Liver (tissue), 9 donors: ENCODE measurements around the gene MTHFD1L. TPM values are rescaled to one million over a fixed set of nuclear protein-coding genes. Genes with fewer than 3 reads are reported as not detected.

Experiments
- DNase-seq: peaks from one replicate; pipeline ENCODE4 v3.0.0-alpha.2; 2017; ENCODE audit warnings: low spot score
- H3K27ac ChIP-seq, 2 donors: one replicate each; pipeline ENCODE4 v1.7.0; 2013; ENCODE audit warnings: inconsistent platforms in 2 of 2, low read length in 2 of 2, control low read depth in 1 of 2, low read depth in 1 of 2, mild to moderate bottlenecking in 1 of 2
- H3K27me3 ChIP-seq, 4 donors: one replicate each; pipeline versions ENCODE4 v1.6.1 to v1.7.0; 2013; ENCODE audit warnings: low read length in 3 of 4, inconsistent platforms in 1 of 4, mild to moderate bottlenecking in 1 of 4, moderate library complexity in 1 of 4; ENCODE audit not compliant: control insufficient read depth in 4 of 4, insufficient read depth in 4 of 4
- H3K36me3 ChIP-seq, 4 donors: one replicate each; pipeline versions ENCODE4 v1.6.1 to v1.7.0; 2013; ENCODE audit warnings: low read length in 3 of 4, mild to moderate bottlenecking in 3 of 4, low read depth in 1 of 4, moderate library complexity in 1 of 4; ENCODE audit not compliant: control insufficient read depth in 4 of 4, insufficient read depth in 3 of 4
- H3K4me1 ChIP-seq, 4 donors: one replicate each; pipeline versions ENCODE4 v1.6.1 to v1.7.0; 2013; ENCODE audit warnings: low read length in 3 of 4, mild to moderate bottlenecking in 3 of 4, moderate library complexity in 1 of 4; ENCODE audit not compliant: control insufficient read depth in 4 of 4, insufficient read depth in 4 of 4
- H3K4me3 ChIP-seq, 3 donors: one replicate each; pipeline versions ENCODE4 v1.6.1 to v1.7.0; 2013; ENCODE audit warnings: low read length in 3 of 3, control low read depth in 1 of 3, low read depth in 1 of 3, mild to moderate bottlenecking in 1 of 3
- H3K9ac ChIP-seq, 2 donors: one replicate each; pipeline ENCODE4 v1.7.0; 2013; ENCODE audit warnings: low read length in 2 of 2, mild to moderate bottlenecking in 2 of 2, moderate library complexity in 2 of 2, control low read depth in 1 of 2, low read depth in 1 of 2
- H3K9me3 ChIP-seq, 4 donors: one replicate each; pipeline versions ENCODE4 v1.6.1 to v1.7.0; 2013; ENCODE audit warnings: low read length in 3 of 4; ENCODE audit not compliant: control insufficient read depth in 4 of 4
- ATF3 ChIP-seq: IDR thresholded peaks from 2 replicates; pipeline ENCODE4 v1.6.1; 2016; ENCODE audit warnings: antibody characterized with exemption
- CTCF ChIP-seq: fragments of 150-350 bp; IDR thresholded peaks from 2 replicates; pipeline ENCODE4 v1.5.1; 2017; ENCODE audit warnings: improper control_type of control experiment, low read depth, low read length; ENCODE audit not compliant: missing input control
- EGR1 ChIP-seq, 2 donors: IDR thresholded peaks; 2 replicates each; pipeline ENCODE4 v1.6.1; 2016 to 2018; ENCODE audit warnings: antibody characterized with exemption in 2 of 2, low read depth in 2 of 2
- FOXA1 ChIP-seq: IDR thresholded peaks from 2 replicates; pipeline ENCODE4 v1.6.1; 2016; ENCODE audit warnings: antibody characterized with exemption
- FOXA2 ChIP-seq: IDR thresholded peaks from 2 replicates; pipeline ENCODE4 v1.6.1; 2016; ENCODE audit warnings: antibody characterized with exemption
- GABPA ChIP-seq, 2 donors: IDR thresholded peaks in 1 of 2; conservative IDR thresholded peaks in 1 of 2; 2 replicates each; pipeline ENCODE4 v1.6.1; 2016; ENCODE audit warnings: antibody characterized with exemption in 2 of 2, mild to moderate bottlenecking in 1 of 2, moderate library complexity in 1 of 2
- HNF4A ChIP-seq, 2 donors: conservative IDR thresholded peaks; 2 replicates each; pipeline ENCODE4 v1.6.1; 2016; ENCODE audit warnings: antibody characterized with exemption in 2 of 2, mild to moderate bottlenecking in 2 of 2
- HNF4G ChIP-seq: IDR thresholded peaks from 2 replicates; pipeline ENCODE4 v1.6.1; 2016; ENCODE audit warnings: antibody characterized with exemption
- JUND ChIP-seq, 2 donors: IDR thresholded peaks; 2 replicates each; pipeline ENCODE4 v1.6.1; 2016; ENCODE audit warnings: antibody characterized with exemption in 2 of 2
- MAX ChIP-seq: IDR thresholded peaks from 2 replicates; pipeline ENCODE4 v1.6.1; 2016; ENCODE audit warnings: antibody characterized with exemption
- NR2F2 ChIP-seq: IDR thresholded peaks from 2 replicates; pipeline ENCODE4 v1.6.1; 2016; ENCODE audit warnings: antibody characterized with exemption
- RAD21 ChIP-seq, 2 donors: IDR thresholded peaks; 2 replicates each; pipeline ENCODE4 v1.6.1; 2016; ENCODE audit warnings: antibody characterized with exemption in 2 of 2, mild to moderate bottlenecking in 2 of 2
- REST ChIP-seq: IDR thresholded peaks from 2 replicates; pipeline ENCODE4 v1.6.1; 2016; ENCODE audit warnings: antibody characterized with exemption, mild to moderate bottlenecking
- RXRA ChIP-seq, 2 donors: IDR thresholded peaks; 2 replicates each; pipeline ENCODE4 v1.6.1; 2017 to 2018; ENCODE audit warnings: antibody characterized with exemption in 2 of 2, mild to moderate bottlenecking in 1 of 2
- SP1 ChIP-seq: IDR thresholded peaks from 2 replicates; pipeline ENCODE4 v1.6.1; 2018; ENCODE audit warnings: antibody characterized with exemption, mild to moderate bottlenecking
- TAF1 ChIP-seq: conservative IDR thresholded peaks from 2 replicates; pipeline ENCODE4 v1.6.1; 2016; ENCODE audit warnings: antibody characterized with exemption, mild to moderate bottlenecking
- YY1 ChIP-seq: IDR thresholded peaks from 2 replicates; pipeline ENCODE4 v1.6.1; 2016; ENCODE audit warnings: antibody characterized with exemption, mild to moderate bottlenecking
- ZBTB33 ChIP-seq: IDR thresholded peaks from 2 replicates; pipeline ENCODE4 v1.6.1; 2016; ENCODE audit warnings: antibody characterized with exemption
- WGBS: extraction: QIAGEN DNeasy Blood & Tissue Kit; methylation state at CpG from one replicate; pipeline ENCODE4 v1.1.7; 2013; 5-methylcytosine and 5-hydroxymethylcytosine counted together
- polyA plus RNA-seq, 2 donors: library from polyadenylated mRNA; stranded (reverse) in 1 of 2; unstranded in 1 of 2; fragments of 200-250 nt in 1 of 2; fragments of >200 nt in 1 of 2; fragmentation: Nextera tagmentation in 1 of 2; extraction: Ambion mirVana in 1 of 2; gene quantifications; one replicate each; pipeline versions ENCODE4 v1.2.1 to v1.2.3, GENCODE V29; 2013 to 2015
- total RNA-seq, 2 donors: library from RNA; depleted of rRNA; stranded (reverse); fragments of >200 nt; gene quantifications; one replicate each; pipeline ENCODE4 v1.2.3, GENCODE V29; 2014
- donor health status: healthy.
- donor health status: healthy.
- donor health status: healthy.
- donor health status: healthy.
- donor health status: healthy.

The MTHFD1L gene
- total and polyA plus RNA-seq, 4 donors, result 2.0 to 7.7 (median 2.8) TPM

GRCh38 chr6:151075930-151076555, 210.5 kb downstream of the MTHFD1L start:
- no peak overlapping the region for H3K9ac ChIP-seq
- H3K27me3 ChIP-seq, result no peaks in the 10 kb centered on the region
- H3K4me1 ChIP-seq, result peaks cover 0 to 3% (median 0%) of the 10 kb centered on the region in 4 donors
- no peak overlapping the region for H3K4me3 ChIP-seq
- WGBS, result 97% methylated on average over 5 of the region's 5 CpGs
- no peak for DNase-seq
- no peaks in the 10 kb centered on the region for H3K9me3 ChIP-seq
- H3K27ac ChIP-seq, result no peak overlapping the region
- H3K36me3 ChIP-seq, result no peaks in the 10 kb centered on the region
- no peak for TF ChIP-seq SP1
- no peak for TF ChIP-seq JUND (IDR thresholded peaks at IDR 0.05)
- TF ChIP-seq ZBTB33, result no peak
- no peak for TF ChIP-seq EGR1 (IDR thresholded peaks at IDR 0.05; ENCODE audit: low read depth in 2 of 2)
- no peak for TF ChIP-seq FOXA1
- no peak for TF ChIP-seq YY1
- TF ChIP-seq HNF4A (conservative IDR thresholded peaks at IDR 0.05), result no peak
- no peak for TF ChIP-seq RXRA (IDR thresholded peaks at IDR 0.05)
- TF ChIP-seq HNF4G, result no peak
- no peak for TF ChIP-seq TAF1
- TF ChIP-seq REST, result no peak
- TF ChIP-seq ATF3, result no peak
- TF ChIP-seq MAX, result no peak
- no peak for TF ChIP-seq NR2F2
- TF ChIP-seq RAD21 (IDR thresholded peaks at IDR 0.05), result no peak
- no peak for TF ChIP-seq GABPA (IDR thresholded peaks at IDR 0.05 in 1 of 2, conservative IDR thresholded peaks at IDR 0.05 in 1 of 2)
- no peak for TF ChIP-seq CTCF
- no peak for TF ChIP-seq FOXA2
